GM12878 (cell line): ENCODE results near the gene SIK3. TPM values are rescaled to one million over a fixed set of nuclear protein-coding genes. Genes with fewer than 3 reads are reported as not detected.

ENCODE experiments used
- ATF7 ChIP-seq: fragments of 450-650 bp; IDR thresholded peaks from 2 replicates; pipeline ENCODE4 v1.6.1; 2016; ENCODE audit warnings: low read depth, mild to moderate bottlenecking
- BACH1 ChIP-seq: fragments of 450-650 bp; IDR thresholded peaks from 2 replicates; pipeline ENCODE4 v1.6.1; 2017; ENCODE audit warnings: mild to moderate bottlenecking, borderline replicate concordance
- BHLHE40 ChIP-seq, 2 experiments: fragments of 450-650 bp in 1 of 2; IDR thresholded peaks; 2 replicates each; pipeline ENCODE4 v1.6.1; 2011 to 2017; ENCODE audit warnings: low read depth in 2 of 2, borderline replicate concordance in 1 of 2, improper control_type of control experiment in 1 of 2, low read length in 1 of 2, mild to moderate bottlenecking in 1 of 2
- CBX3 ChIP-seq: fragments of 200-600 bp; sonication (generic); IDR thresholded peaks from 2 replicates; pipeline ENCODE4 v1.6.1; 2016; ENCODE audit warnings: low read depth, borderline replicate concordance
- CREM ChIP-seq: IDR thresholded peaks from 2 replicates; pipeline ENCODE4 v1.6.1; 2014; ENCODE audit warnings: antibody characterized with exemption, low read depth
- HDGF ChIP-seq: fragments of 450-650 bp; IDR thresholded peaks from 2 replicates; pipeline ENCODE4 v1.6.1; 2016; ENCODE audit warnings: antibody characterized with exemption
- JUNB ChIP-seq: IDR thresholded peaks from 2 replicates; pipeline ENCODE4 v1.6.1; 2016; ENCODE audit warnings: antibody characterized with exemption, mild to moderate bottlenecking
- JUND ChIP-seq: IDR thresholded peaks from 2 replicates; pipeline ENCODE4 v1.6.1; 2012; ENCODE audit warnings: low read depth, mild to moderate bottlenecking, low read length, improper control_type of control experiment, moderate library complexity
- KLF5 ChIP-seq: fragments of 450-650 bp; IDR thresholded peaks from 2 replicates; pipeline ENCODE4 v1.6.1; 2014; ENCODE audit warnings: mild to moderate bottlenecking; ENCODE audit not compliant: partially characterized antibody
- MEF2A ChIP-seq: IDR thresholded peaks from 2 replicates; pipeline ENCODE4 v1.6.1; 2011; ENCODE audit warnings: low read depth, mild to moderate bottlenecking, low read length, moderate library complexity; ENCODE audit not compliant: insufficient read depth
- MYB ChIP-seq: fragments of 150-350 bp; IDR thresholded peaks from 2 replicates; pipeline ENCODE4 v1.6.1; 2014; ENCODE audit warnings: mild to moderate bottlenecking, low read depth, low read length, borderline replicate concordance
- NR2C2 ChIP-seq: IDR thresholded peaks from 2 replicates; pipeline ENCODE4 v1.6.1; 2011; ENCODE audit warnings: borderline replicate concordance, low read depth; ENCODE audit not compliant: control insufficient read depth, insufficient read length
- NR2F1 ChIP-seq: fragments of 450-650 bp; conservative IDR thresholded peaks from 2 replicates; pipeline ENCODE4 v1.6.1; 2017; ENCODE audit warnings: mild to moderate bottlenecking
- RAD51 ChIP-seq: fragments of 450-650 bp; IDR thresholded peaks from 2 replicates; pipeline ENCODE4 v1.6.1; 2016; ENCODE audit warnings: moderate library complexity, mild to moderate bottlenecking, inconsistent platforms
- RCOR1 ChIP-seq: conservative IDR thresholded peaks from 2 replicates; pipeline ENCODE4 v1.6.1; 2012; ENCODE audit warnings: low read depth, low read length, improper control_type of control experiment
- SMAD1 ChIP-seq: fragments of 450-650 bp; IDR thresholded peaks from 2 replicates; pipeline ENCODE4 v1.6.1; 2018; ENCODE audit warnings: mild to moderate bottlenecking, low read depth; ENCODE audit not compliant: partially characterized antibody
- SMAD5 ChIP-seq: IDR thresholded peaks from 2 replicates; pipeline ENCODE4 v1.6.1; 2016; ENCODE audit warnings: antibody characterized with exemption, low read depth
- SMC3 ChIP-seq: IDR thresholded peaks from 2 replicates; pipeline ENCODE4 v1.6.1; 2011; ENCODE audit warnings: low read length, improper control_type of control experiment, borderline replicate concordance
- SP1 ChIP-seq: IDR thresholded peaks from one replicate; pipeline ENCODE4 v1.6.1; 2011; ENCODE audit warnings: low read depth, low read length
- TBL1XR1 ChIP-seq: IDR thresholded peaks from 2 replicates; pipeline ENCODE4 v1.6.1; 2012; ENCODE audit warnings: low read depth, low read length, improper control_type of control experiment
- YBX1 ChIP-seq: fragments of 450-650 bp; IDR thresholded peaks from 2 replicates; pipeline ENCODE4 v1.6.1; 2016; ENCODE audit warnings: antibody characterized with exemption
- YY1 ChIP-seq: IDR thresholded peaks from 2 replicates; pipeline ENCODE4 v1.6.1; 2011; ENCODE audit warnings: low read depth, mild to moderate bottlenecking, low read length
- ZNF274 ChIP-seq: IDR thresholded peaks from one replicate; pipeline ENCODE4 v1.8.0; 2011; ENCODE audit not compliant: insufficient read length, insufficient read depth
- ZNF384 ChIP-seq: IDR thresholded peaks from 2 replicates; pipeline ENCODE4 v1.6.1; 2012; ENCODE audit warnings: low read depth, mild to moderate bottlenecking, low read length, improper control_type of control experiment, borderline replicate concordance
- ZNF622 ChIP-seq: fragments of 450-650 bp; IDR thresholded peaks from 2 replicates; pipeline ENCODE4 v1.6.1; 2017; ENCODE audit warnings: mild to moderate bottlenecking, inconsistent platforms
- polyA plus RNA-seq, 11 experiments: library from polyadenylated mRNA; depleted of rRNA in 4 of 11; unstranded in 6 of 11; stranded (reverse) in 5 of 11; fragments of >200 nt; fragmentation: Nextera tagmentation in 4 of 11; fragmentation: Illumina TruSeq in 1 of 11; extraction: Ambion mirVana in 4 of 11; extraction: Trizol in 1 of 11; gene quantifications; 1 replicate in 1 of 11; 2 replicates in 10 of 11; pipeline versions ENCODE4 v1.2.1 to v1.2.3, GENCODE V29; 2011 to 2016; ENCODE audit warnings: inconsistent platforms in 2 of 11, missing spikeins in 2 of 11, low read depth in 1 of 11
- total RNA-seq, 4 experiments: library from RNA; depleted of rRNA in 3 of 4; stranded (reverse); fragments of >200 nt in 3 of 4; fragmentation: Illumina TruSeq in 1 of 4; extraction: Trizol in 1 of 4; gene quantifications; 2 replicates each; pipeline versions ENCODE4 v1.2.1 to v1.2.3, GENCODE V29; 2013 to 2021
- TF ChIP-seq, protein P1 (sequence below): IDR thresholded peaks from 2 replicates; pipeline ENCODE4 v1.6.1; 2011; ENCODE audit warnings: low read depth, mild to moderate bottlenecking, low read length, moderate library complexity, borderline replicate concordance; ENCODE audit errors: extremely low read depth
- TF ChIP-seq, protein P2 (sequence below): fragments of 450-650 bp; IDR thresholded peaks from 2 replicates; pipeline ENCODE4 v1.6.1; 2016; ENCODE audit warnings: mild to moderate bottlenecking
- TF ChIP-seq, protein P3 (sequence below): fragments of 450-650 bp; IDR thresholded peaks from 2 replicates; pipeline ENCODE4 v1.6.1; 2018; ENCODE audit warnings: mild to moderate bottlenecking, low read depth, moderate library complexity; ENCODE audit not compliant: partially characterized antibody

SIK3 gene
- total and polyA plus RNA-seq, 10 of the 15 experiments (the other 5 are each of a cell fraction or from before 2014, with no cell fraction given), result 2.5 to 31.9 (median 11.1) TPM

DNA sequence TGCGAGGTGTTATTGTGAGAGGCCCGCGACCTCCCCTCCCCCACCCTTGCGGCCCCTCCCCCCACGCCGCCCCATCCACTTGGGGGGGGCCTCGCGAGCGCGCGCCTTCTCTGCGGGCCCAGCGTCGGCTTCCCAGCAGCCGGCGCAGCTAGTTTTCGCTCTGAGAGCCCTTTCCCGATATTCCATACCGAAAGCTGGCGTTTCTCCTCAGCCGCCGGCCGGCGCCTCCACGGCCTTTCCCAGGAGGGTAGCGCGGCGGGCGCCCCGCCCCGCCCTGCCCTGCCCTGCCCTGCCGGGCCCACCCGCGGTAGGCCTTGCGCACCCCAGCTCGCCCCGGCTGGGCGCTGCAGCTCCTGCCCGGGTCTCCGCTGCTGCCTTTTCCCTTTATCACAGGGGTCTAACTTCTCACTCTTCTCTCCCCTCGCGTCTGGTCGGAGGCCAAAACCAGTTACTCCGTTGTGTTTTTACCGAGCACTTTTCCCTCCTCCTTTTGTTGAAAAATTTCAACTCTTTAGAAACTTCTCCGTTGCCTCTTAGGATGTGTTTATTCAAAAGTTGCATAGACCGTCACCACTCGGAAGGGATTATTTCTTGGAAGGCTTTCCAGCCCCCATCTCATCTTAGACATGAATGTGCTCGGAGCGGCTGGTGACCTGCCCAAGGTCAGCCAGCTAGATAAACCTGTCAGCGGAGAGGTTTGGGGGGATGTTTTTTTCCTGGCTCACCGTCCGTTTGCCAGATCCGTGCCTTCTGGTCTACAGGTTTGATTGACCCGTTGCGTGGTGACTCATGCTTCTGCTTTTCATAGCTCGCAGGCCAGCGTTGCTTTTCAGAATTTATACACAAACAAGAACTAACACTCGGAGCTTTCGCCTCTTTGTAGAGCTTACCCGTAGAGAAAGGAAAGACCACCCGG is 46.5 kb upstream of the SIK3 start (continued):
- TF ChIP-seq, protein P1, sequence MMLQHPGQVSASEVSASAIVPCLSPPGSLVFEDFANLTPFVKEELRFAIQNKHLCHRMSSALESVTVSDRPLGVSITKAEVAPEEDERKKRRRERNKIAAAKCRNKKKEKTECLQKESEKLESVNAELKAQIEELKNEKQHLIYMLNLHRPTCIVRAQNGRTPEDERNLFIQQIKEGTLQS, result no peak
- peak; percentile 25 for TF ChIP-seq KLF5
- no peak for TF ChIP-seq BHLHE40 (IDR thresholded peaks at IDR 0.05; ENCODE audit: borderline replicate concordance in 1 of 2, low read depth in 2 of 2, low read length in 1 of 2)
- no peak for TF ChIP-seq ZNF274
- 0 out of 2 replicates have a peak, but pooled peaks have one; percentile 5 for TF ChIP-seq TBL1XR1
- peak; percentile 33; the same call in 1 of the 2 replicates for TF ChIP-seq JUNB
- no peak for TF ChIP-seq SMAD1
- no peak for TF ChIP-seq ZNF384
- TF ChIP-seq BACH1, result no peak
- TF ChIP-seq RAD51, result no peak
- TF ChIP-seq SMC3, result no peak
- no peak for TF ChIP-seq RCOR1
- no peak for TF ChIP-seq HDGF
- TF ChIP-seq, protein P2, sequence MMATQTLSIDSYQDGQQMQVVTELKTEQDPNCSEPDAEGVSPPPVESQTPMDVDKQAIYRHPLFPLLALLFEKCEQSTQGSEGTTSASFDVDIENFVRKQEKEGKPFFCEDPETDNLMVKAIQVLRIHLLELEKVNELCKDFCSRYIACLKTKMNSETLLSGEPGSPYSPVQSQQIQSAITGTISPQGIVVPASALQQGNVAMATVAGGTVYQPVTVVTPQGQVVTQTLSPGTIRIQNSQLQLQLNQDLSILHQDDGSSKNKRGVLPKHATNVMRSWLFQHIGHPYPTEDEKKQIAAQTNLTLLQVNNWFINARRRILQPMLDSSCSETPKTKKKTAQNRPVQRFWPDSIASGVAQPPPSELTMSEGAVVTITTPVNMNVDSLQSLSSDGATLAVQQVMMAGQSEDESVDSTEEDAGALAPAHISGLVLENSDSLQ, result peak; percentile 92
- TF ChIP-seq CBX3, result no peak
- TF ChIP-seq, protein P3, sequence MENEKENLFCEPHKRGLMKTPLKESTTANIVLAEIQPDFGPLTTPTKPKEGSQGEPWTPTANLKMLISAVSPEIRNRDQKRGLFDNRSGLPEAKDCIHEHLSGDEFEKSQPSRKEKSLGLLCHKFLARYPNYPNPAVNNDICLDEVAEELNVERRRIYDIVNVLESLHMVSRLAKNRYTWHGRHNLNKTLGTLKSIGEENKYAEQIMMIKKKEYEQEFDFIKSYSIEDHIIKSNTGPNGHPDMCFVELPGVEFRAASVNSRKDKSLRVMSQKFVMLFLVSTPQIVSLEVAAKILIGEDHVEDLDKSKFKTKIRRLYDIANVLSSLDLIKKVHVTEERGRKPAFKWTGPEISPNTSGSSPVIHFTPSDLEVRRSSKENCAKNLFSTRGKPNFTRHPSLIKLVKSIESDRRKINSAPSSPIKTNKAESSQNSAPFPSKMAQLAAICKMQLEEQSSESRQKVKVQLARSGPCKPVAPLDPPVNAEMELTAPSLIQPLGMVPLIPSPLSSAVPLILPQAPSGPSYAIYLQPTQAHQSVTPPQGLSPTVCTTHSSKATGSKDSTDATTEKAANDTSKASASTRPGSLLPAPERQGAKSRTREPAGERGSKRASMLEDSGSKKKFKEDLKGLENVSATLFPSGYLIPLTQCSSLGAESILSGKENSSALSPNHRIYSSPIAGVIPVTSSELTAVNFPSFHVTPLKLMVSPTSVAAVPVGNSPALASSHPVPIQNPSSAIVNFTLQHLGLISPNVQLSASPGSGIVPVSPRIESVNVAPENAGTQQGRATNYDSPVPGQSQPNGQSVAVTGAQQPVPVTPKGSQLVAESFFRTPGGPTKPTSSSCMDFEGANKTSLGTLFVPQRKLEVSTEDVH, result no peak
- no peak for TF ChIP-seq CREM
- no peak for TF ChIP-seq ZNF622
- no peak for TF ChIP-seq NR2C2
- peak; percentile 22; the same call in 1 of the 2 replicates for TF ChIP-seq ATF7
- TF ChIP-seq JUND, result 0 out of 2 replicates have a peak, but pooled peaks have one; percentile 9
- no peak for TF ChIP-seq NR2F1
- no peak for TF ChIP-seq SMAD5
- no peak; the same call in 1 of the 2 replicates for TF ChIP-seq YY1
- TF ChIP-seq MYB, result no peak
- no peak for TF ChIP-seq MEF2A
- no peak for TF ChIP-seq YBX1
- TF ChIP-seq SP1, result no peak
